SU-DHL-6 (cell line): ENCODE results near the gene AKIRIN2.

ENCODE experiments used
- CTCF ChIP-seq: fragments of 200-600 bp; sonication (generic); IDR thresholded peaks from one replicate; pipeline ENCODE4 v1.5.1; 2017; ENCODE audit warnings: antibody characterized with exemption, mild to moderate bottlenecking, low read length, moderate library complexity; ENCODE audit not compliant: insufficient read depth, poor library complexity, severe bottlenecking
- EZH2phosphoT487 ChIP-seq: fragments of 200-600 bp; sonication (generic), shearing (Covaris generic); conservative IDR thresholded peaks from 2 replicates; pipeline ENCODE4 v1.6.1; 2018; ENCODE audit warnings: mild to moderate bottlenecking, antibody characterized with exemption, low read length, moderate library complexity, mixed read lengths

DNA sequence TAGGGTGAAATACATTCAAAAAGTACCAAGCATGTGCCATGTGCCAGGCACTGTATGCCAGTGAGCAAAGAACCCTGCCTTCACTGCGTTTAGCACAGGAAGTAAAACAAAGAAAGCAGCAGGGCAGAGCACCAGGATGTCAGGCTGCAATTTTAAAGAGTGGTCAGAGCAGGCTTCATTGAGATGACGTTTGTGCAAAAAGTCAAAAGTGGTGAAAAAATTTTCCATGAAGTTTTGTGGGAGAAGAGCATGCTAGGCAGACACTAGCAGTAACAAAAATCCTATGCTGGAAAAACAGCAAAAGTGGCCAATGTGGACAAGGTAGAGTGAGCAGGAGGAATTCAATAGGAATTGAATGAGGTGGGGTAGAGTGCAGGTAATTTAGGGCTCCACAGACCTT is 31.3 kb downstream of the AKIRIN2 start:
- TF ChIP-seq CTCF (no peak), EZH2phosphoT487 (no peak)
